Activated CD4-positive, CD25-positive, alpha-beta regulatory T cell (primary cell): Measurements from ENCODE around the gene ATP6V1F.

Experiments used
- DNase-seq, 4 experiments: peaks; one replicate each; lab custom pipeline; 2025; lab: John Stamatoyannopoulos, UW

ATP6V1F gene

DNA sequence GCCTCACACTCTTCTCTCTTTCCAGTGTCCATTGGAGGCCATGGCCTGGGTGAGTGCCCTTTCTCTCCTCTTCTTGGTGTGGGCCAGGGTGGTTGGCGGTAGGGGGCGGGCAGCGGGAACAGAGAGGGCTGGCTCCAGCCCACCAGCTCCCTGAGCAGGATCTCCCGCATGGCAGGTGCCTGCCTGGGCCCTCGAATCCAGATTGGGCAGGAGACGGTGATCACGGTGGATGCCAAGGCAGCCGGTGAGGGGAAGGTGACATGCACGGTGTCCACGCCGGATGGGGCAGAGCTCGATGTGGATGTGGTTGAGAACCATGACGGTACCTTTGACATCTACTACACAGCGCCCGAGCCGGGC, 13.5 kb upstream of the ATP6V1F start:
- DNase-seq, result no peak

DNA sequence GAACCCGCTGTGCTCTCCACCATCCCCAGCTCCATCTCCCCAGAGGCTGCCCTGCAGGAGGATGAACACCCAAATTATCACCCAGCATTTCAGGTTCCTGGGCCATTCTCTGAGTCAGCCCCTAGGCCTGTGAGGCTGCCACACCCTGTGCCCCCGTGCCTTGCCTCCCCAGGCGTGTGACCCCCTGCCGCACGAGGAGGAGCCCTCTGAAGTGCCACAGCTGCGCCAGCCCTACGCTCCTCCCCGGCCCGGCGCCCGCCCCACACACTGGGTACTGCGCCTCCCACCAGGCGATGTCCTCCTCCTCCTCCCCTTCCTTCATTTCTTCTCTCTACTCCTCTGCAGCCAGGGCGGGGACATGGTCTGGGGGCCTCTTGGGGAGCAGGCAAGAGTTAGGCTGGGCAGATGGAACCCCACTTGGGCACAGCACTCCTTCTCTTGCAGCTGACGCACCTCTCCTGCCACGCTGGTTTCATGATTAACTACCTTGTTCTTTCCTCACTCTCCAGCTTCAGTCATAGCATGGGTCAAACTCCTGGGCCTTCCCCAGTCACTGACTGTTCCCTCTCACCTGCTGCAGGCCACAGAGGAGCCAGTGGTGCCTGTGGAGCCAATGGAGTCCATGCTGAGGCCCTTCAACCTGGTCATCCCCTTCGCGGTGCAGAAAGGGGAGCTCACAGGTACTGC, 12.7 kb upstream of the ATP6V1F start:
- DNase-seq, result no peak

DNA sequence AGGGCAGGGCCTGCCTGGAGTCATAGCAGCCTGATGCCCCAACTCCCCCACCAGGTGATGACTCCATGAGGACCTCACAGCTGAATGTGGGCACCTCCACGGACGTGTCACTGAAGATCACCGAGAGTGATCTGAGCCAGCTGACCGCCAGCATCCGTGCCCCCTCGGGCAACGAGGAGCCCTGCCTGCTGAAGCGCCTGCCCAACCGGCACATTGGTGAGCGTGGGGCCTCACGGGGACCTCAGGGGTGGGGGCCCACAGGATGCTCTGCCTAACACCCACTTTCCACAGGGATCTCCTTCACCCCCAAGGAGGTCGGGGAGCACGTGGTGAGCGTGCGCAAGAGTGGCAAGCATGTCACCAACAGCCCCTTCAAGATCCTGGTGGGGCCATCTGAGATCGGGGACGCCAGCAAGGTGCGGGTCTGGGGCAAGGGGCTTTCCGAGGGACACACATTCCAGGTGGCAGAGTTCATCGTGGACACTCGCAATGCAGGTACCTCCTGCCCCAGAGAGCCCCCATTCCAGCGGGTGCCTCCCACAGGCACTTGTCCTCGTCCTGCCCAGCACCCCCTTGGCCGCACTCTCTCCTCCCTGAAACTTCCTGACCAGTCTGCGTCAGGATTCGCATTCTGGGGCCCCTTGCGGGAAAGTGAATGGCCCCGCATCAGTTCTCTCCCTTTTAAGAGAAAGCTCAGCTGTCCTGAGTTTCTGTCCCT, 10.0 kb upstream of the ATP6V1F start:
- DNase-seq, result no peak

DNA sequence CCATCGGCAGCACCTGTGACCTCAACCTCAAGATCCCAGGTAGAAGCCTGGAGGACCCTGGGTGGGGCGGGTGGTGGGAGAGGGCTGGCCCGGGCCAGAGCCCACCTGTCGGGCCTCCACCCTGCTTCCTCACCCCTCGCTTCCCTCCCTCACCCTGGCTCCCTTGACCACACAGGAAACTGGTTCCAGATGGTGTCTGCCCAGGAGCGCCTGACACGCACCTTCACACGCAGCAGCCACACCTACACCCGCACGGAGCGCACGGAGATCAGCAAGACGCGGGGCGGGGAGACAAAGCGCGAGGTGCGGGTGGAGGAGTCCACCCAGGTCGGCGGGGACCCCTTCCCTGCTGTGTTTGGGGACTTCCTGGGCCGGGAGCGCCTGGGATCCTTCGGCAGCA, 8.9 kb upstream of the ATP6V1F start:
- no peak for DNase-seq

DNA sequence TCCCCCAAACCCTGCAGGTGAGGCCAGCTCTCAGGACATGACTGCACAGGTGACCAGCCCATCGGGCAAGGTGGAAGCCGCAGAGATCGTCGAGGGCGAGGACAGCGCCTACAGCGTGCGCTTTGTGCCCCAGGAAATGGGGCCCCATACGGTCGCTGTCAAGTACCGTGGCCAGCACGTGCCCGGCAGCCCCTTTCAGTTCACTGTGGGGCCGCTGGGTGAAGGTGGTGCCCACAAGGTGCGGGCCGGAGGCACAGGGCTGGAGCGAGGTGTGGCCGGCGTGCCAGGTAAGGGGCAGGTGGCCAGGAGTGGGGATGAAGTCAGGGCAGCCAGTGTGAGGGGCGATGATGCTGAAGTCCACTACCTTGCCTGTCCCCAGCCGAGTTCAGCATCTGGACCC, 8.3 kb upstream of the ATP6V1F start:
- no peak for DNase-seq

DNA sequence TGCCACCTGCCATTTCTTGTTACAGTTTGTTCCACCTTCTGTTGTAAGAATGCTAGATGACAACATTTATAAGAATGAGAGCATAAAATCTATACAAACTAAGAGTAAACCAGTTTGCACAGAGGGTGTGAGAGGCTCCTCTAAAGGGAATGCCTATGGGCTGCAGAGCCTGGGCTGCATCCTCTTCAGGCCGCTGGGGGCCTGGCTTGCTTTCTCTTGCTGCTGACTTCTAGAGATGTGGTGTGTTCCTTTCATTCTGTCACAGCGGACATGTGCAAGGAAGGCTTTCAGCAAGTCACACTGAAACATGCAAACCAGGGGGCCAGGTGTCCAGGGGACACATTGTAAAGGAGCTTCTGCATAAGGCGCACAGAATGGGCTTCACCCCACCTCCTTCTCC, 7.1 kb upstream of the ATP6V1F start:
- no peak for DNase-seq

GRCh38 chr7:128856001-128856718, 6.5 kb upstream of the ATP6V1F start:
- no peak for DNase-seq

DNA sequence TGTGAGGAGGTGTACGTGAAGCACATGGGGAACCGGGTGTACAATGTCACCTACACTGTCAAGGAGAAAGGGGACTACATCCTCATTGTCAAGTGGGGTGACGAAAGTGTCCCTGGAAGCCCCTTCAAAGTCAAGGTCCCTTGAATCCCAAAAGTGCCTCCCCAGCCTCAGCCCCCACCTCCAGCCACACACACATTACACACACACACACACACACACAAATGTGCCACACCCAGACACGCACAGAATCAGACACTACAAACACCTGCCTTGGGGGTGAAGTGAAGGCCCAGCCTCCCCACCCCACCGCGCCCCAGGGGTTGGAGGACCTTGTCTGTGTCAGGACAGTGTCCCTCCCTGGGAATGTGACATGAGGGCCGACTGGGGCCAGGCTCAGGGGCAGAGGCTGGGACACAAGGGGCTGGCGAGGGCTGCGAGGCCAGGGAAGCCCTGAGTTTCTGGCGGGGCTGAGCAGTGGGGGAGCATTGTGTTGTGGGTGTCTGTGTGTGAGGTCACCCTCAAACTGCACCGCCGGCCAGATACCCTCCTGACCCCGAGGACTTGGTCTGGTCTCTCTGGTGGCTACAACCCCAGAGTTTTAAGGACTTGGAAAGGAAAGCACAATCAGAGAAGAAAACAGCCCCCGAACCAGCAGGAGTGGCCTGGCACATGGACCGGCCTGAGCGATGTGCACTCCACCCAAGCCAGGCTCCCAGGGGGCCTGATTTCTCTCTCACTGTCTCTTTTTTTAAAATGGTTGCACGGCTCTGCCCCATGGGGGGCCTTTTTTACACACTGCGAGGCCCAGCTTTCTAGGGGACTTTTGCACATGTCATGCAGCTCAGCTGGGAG, 4.0 kb upstream of the ATP6V1F start:
- no peak for DNase-seq

DNA sequence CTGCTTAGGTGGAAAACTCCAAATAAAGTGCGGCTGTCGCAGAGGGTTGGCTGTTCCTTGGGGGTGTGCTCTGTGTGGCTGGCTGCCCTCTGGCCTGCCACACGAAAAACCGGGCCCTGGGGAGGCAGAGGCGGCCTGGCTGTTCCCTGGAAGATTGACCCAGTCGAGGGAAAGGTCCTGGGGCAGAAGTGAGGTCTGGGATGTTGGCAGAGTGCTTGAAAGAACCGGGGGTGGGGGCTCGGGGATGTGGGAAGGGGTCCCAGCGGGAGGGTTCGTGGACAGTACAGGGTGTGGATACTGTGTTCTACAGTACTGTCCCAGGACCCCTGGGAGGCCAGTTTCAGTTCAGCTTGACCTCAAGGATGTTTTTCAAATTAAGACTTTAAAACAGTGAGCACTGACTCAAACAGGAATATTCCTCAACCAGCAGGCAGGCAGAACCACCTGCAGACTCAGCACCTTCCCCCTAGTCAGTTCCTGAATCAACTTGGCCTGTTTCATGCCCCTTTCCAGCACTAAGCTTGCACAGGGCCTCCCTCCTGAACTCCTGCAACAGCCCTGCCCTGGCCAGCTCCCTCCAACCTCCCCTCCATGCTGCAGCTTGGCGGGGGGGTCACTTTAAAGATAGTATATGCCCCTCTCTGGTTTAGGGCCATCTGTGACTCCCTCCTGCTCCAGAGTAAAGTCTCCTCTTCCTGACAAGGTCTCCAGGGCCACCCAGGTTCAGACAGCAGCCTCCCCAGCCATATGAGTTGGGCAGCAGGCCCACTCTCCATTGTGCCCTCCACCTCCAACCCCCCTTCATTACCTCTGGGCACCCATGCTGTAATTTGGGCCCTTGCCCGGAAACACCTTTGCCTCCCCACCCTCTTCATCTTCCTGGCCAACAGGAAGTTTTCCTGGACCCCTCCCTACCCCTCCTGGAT, 3.2 kb upstream of the ATP6V1F start:
- no peak for DNase-seq

GRCh38 chr7:128860158-128861073, 2.2 kb upstream of the ATP6V1F start:
- DNase-seq, result no peak

- no peak for DNase-seq
Observed at GRCh38 chr7:128861957-128862570, 592 bp upstream of the ATP6V1F start.

DNA sequence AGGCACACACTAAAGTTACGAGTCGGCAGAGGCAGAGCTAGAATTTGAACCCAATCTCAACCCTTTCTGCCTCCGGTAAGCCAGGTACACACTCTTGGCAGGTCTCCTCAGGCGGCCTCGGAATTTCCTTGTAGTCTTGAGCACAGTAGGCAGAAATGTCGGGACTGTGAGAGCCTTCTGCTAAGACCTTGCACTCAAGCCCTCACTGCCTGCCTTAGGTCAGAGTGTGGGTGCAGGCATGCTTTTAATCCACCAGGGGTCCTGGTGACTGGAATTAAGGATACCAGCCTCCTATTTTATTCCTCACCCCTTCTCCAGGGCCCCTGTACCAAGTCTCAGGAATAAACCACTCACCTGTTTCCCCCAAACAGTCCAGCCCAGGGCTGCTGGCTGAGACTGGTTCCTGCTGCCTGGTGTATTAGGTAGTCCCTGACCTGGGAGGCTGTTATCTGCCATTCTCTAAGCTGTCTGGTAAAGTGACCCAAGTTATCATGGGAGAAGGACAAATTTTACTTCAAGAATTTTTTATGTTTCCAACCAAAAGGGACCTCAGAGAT, 855 bp downstream of the ATP6V1F start:
- no peak for DNase-seq

GRCh38 chr7:128865303-128865702, 2.6 kb downstream of the ATP6V1F start:
- DNase-seq, result no peak

- no peak for DNase-seq
Observed at GRCh38 chr7:128865996-128866877, 3.6 kb downstream of the ATP6V1F start.

GRCh38 chr7:128867241-128867640, 4.6 kb downstream of the ATP6V1F start:
- DNase-seq, result no peak

DNA sequence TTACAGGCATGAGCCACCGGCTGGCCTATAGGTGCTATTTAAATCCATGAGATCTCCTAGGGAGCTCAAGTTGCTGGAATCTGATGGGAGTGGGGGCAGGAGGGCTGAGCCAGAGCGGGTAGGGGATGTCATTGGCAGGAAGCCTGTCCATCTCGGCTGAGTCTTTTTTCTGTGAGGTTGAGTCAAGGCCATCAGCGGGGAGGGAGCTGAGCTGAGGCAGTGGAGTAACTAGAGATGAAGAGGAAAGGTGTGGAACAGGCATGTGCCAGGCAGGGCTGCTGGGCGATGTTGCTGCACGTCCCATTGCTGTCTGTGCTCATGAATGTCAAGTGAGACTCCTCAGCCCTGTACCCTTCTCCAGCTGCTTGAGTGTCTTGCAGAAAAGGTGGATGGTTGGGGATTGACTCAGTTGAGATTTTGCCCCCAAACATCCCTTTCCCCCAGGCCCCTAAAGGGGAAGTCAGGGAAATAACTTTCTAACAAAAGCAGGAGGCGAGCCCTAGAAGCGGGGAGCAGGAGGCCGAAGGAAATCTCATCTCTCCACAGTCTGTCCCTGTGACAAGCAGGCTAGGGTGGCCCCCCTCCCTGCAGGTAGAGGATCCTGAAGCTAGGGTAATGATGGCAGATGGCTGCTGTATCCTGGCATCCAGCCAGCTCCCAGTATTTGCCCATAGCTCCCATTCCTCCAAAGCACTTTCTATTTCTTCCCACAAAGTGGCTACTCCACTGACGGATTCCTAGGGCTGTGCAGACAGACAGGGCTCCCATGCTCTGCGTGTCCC, 5.4 kb downstream of the ATP6V1F start:
- DNase-seq, result no peak

DNA sequence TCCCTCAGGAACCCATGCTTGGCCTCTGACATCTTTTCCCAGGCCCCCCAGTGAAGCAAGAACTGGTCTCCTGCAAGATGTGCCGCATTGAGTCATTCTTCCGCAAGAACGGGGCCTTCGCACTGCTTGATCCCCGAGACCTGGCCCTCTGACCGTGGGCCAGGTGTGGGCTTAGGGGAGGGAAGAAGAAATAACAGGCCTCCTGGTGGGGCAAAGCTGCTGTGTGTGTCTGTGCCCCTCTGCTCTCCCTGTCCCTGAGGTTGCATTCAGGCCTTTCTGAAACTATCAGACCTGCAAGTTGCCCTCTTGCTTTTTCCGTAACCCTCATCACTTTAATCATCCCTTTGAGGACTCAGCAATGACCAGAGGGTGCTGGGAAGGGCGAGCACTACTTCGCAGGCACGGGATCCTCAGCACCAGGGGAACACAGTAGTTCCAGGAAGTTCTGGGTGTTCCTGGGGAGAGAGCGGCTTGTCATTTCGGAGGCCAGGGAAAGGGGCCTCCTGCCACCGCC, 6.0 kb downstream of the ATP6V1F start:
- no peak for DNase-seq
